HCEC 1CT (cell line): ENCODE data around the gene MLH3.

ENCODE experiments used
- DNase-seq: peaks from one replicate; pipeline ENCODE4 v3.0.0-alpha.2; 2017

The MLH3 gene

DNA sequence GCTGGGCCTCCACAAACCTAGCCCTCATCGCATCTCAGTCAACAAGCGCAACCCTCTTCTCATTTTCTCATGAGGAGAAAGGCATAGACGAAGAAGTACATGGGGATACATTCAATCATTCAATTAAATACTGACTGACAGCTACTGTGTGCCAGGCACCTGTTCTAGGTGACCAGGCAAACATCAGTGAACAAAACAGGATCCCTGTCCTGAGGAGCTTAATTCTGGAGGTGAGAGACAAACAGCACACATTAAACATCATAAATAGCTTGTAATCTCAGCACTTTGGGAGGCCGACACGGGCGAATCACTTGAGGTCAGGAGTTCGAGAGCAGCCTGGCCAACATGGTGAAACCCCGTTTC is 12.9 kb upstream of the MLH3 start:
- DNase-seq, result no peak

DNA sequence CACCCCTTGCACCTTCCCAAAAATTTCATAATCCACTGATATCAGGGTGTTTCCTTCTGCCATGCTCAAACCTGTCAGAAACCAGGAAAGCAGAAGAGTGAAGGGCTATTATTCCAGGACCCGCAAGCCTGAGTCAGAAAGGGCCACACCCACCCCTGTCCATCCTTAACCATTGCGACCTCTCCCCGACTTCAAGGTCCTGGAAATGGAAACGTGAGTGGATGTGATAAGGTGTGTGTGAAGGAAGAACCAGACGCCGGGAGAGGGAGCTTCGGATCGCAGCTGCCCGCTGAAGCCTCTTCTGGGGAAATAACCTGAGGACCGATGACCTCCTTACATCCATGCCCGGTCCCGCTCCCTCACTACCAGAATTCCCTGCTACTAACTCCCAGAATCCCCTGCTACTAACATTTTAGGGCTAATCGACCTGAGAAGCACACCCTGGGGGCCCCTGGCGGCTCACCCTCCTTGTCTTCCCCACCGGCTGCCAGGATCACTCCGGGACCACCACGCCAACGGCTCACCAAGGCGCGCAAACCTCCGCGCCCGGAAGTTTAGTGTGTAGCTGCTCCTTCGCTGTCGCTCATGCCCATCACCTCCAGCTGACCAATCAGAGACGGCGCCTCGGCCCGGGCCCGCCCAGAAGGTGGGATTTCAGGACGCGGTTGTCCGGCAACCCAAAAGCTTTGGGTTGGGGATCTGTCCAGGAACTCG is 12.4 kb upstream of the MLH3 start, which contains the start of gene ACYP1:
ACYP1 (minus strand) TSS at position 534 of the 714 bp plus-strand sequence; CDS start at position 63, 471 bp downstream.
- DNase-seq, result peak; percentile 83

DNA sequence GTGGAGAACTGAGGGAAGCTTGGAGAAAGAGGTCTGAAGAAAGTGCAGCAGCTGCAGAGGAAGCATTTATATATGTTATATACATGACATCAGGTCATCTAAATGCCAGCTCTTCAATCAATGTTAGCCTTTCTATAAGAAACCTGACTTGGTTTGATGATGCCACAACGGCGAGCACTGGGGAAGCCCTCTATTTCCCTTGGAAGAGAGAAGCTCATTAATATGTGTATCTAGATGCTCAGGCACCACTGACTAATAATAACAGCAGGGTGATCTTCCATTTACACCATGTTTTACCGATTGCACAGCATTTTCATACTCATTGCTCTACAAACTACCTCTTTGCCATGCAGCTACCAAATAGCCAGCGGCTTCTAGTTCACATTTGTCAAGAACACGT is 11.7 kb upstream of the MLH3 start:
- DNase-seq, result no peak

DNA sequence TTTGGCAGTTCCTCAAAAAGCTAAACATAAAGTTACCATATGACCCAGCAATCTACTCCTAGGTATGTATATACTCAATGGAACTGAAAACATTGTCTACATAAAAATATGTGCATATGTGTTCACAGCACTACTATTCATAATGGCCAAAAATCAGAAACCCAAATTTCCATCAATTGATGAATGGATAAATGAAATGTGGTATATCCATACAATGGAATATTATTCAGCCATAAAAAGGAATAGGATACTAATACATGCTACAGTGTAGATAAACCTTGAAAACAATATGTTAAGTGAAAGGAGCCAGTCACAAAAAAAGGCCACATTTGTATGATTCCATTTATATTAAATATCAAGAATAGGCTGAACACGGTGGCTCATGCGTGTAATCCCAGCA is 9.2 kb upstream of the MLH3 start:
- no peak for DNase-seq

DNA sequence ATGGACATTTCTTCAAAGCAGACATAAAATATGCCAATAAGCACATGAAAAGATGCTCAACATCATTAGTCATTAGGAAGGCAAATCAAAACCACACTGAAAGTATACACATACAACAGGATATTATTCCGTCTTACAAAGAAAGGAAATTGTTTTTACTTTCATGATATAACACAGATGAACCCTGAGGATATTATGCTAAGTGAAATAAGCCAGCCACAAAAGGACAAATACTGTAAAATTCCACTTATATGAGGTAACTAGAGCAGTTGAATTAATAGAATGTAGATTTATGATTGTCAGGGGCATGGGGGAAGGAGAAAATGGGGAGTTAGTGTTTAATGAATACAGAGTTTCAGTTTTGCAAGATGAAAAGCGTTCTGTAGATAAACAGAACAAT is 8.4 kb upstream of the MLH3 start:
- DNase-seq, result no peak

DNA sequence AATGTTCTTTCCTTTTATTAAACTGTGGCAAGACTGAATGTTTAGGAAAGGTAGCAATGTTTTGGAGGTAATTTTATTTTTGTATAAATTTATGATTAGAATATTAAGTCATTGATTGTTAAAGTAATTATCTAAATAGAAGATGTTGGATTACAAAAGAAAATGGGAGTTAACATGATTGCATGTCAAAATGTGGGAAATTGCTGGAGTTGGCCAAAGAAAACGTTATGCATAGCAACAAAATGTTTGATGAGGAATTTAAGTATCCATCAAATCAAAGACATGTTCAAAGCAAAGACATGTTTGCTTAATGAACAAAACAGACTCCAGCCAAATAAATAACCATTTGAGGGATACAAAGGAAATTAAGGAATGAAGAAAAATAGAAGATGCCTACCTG is 3.2 kb upstream of the MLH3 start:
- no peak for DNase-seq

DNA sequence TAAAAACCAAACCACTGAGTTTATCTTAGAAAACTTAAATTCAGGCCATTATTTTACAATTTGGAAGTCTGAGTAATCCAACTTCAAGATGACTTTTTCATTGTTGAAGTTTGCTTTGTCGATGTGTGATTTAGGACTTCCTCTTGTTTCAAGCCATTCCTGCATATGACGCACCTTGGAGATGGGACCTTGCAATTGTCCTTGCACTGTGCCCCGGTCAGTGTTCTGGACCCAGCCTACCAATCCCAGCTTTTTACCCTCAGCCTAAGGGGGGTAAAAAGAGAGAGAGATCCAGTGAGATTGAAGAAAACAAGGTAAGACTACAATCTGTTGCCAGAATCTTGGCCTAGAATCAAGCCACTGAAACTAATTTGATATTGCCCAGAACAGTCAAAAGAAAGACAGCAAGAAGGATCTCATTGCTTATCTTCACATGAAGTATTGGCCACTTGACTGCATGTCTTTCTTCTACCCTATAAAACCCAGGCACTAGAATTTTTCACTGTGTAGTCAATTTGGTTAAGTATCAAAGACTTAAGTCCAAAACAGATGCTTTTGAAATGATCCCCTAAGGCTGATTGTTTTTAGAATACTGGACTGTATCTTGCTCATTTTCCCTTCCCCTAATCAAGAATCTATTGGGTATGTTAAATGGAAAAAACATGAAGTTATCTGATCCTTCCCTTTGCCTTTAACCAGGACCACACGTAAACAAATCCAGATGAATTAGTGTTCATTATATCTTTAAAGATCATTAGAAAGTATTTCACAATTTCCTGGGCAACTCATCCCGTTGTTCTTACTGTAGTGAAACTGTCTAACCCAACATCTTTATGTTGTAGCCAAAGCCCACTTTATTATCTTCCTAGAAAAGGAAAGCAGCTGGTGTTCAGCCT is 2.4 kb upstream of the MLH3 start:
- DNase-seq, result no peak

DNA sequence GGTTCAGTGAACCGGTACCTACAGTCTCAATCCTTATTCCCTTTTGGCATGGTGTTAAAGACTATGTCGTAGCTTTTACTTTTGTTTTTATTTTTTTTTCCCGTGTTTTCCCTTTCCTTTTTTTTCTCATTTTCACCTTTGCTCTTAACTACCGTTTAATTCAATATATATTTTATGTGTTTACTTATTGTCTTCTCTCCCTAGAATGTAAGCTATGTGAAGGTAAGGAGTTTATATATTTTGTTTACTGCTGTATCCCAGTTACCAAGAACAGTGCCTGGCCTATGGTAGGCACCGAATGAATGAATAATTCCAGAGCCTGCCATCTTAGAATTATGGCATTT is 261 bp upstream of the MLH3 start:
- no peak for DNase-seq

DNA sequence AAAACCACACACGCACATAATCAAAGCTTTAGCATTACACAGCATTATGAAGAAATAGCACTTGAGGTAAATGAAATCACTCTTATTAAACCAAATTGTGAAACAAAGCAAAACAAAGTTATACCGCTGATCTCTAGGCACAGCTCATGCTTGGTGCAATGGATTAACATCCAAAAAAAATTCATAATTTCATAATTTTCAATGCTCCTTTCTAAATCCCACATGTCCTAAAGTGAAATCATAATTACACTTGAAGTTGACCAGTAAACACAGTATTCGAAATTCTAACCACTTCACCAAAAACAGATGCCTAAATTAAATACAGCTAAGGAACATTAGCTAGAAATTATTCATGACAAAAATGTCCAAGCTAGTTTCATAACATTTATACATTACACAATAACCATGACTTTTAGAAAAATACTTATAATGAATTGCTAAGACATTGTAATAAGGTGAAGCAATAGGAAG is 1.5 kb downstream of the MLH3 start:
- DNase-seq, result peak; percentile 50

DNA sequence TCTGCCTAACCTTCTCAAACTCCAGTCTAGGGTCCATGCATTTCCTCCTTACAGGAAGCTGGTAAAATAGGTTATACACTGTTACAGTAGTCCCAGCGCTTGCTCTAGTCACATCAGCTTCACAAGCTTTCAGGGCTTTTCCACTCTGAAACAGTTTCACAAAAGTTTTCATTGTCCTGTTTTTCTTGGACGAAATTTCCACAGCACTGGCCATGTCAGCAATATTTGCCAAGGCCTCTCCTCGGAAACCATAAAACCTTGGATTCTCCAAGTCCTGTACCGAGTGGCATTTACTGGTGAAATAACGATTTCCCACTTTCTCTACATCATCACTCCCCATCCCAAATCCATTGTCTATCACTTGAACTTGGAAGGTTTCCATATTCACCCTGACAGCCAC is 2.1 kb downstream of the MLH3 start:
- DNase-seq, result no peak

DNA sequence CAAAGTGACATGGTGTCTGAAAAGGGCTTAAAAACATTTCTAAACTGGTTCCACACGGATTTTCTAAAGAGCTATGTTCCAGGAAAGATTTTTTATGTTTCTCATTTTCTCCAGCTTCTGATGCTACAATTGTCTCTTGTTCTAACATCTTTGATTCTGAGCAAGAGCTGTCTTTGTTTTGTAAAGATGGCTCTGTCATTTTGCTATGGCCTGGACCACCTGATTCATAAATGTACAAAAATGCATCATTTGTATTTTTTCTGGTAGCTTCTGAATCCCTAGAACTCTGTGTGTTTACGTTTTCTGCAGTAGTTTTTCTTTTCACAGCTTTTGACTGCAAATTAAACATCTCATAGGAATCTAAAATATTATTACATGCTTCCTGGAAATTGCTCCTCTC is 3.2 kb downstream of the MLH3 start:
- no peak for DNase-seq

DNA sequence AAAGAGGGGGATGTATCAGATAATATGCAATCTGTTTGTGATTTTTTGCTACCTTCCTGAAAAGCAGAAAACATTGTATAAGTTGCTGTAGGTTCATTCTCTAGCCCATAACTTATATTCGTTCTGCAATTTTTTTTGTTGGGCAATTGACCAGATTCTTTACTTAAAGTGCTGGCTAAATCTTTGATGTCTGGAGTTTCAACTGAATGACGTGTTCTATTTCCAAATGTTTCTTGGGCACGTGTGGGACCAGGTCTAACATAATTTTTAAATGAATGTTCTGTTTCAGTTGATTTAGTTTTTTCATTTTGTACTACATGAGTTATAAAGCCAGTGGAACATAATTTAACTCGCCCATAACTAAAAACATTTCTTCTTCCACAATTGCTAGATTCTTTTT is 3.8 kb downstream of the MLH3 start:
- no peak for DNase-seq

DNA sequence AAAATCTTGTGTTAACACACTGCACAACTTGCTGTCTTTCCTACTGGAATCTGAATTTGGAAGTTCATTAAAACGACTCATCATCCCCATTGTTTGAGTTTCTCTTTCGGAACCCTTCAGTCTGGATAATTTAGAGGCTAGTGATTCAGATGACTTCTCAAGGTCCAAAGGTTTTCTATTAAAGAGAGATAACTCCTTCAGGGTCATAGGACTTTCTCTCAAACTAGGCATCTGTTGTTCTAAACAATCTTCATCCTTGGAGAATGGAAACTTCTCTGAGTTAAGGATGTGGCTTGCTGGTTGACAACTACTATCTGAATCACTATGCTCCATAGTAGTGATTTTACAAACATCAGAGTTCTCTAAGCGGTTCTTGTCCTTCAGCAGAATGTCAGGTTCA is 4.4 kb downstream of the MLH3 start:
- peak; percentile 29 for DNase-seq

DNA sequence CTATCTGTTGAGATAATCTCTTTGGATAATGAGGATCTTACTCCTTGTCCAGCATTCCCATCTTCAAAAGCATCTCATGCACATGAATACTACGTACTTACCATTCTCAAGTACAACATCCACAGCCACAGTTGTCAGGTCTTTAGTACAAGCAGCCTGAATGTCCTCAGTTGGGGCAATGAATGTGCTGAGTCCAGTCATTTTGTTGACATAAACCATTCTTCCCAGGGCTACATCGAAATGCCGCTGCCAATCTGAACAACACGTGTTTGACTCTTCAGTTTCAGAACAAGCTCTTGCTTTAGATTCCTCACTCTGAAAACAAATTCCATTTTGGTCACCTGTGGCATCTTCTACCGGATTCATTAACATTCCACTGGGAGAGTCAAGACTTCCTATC is 5.0 kb downstream of the MLH3 start:
- DNase-seq, result no peak

DNA sequence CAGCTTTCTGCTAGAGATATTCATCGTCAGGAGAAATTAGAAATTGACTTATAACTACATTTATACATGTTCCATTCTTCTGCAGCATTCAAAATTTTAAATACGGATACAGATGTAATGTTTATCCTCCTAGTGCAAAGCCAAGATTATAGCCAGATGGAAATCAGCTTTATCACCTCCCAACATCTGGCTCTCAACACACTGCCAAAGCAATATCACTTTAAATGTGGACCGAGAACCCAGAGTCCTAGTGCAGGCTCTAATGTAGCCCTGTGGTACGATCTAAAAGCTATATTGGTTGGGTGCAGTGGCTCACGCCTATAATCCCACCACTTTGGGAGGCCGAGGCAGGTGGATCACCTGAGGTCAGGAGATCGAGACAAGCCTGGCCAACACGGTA is 6.5 kb downstream of the MLH3 start:
- no peak for DNase-seq

DNA sequence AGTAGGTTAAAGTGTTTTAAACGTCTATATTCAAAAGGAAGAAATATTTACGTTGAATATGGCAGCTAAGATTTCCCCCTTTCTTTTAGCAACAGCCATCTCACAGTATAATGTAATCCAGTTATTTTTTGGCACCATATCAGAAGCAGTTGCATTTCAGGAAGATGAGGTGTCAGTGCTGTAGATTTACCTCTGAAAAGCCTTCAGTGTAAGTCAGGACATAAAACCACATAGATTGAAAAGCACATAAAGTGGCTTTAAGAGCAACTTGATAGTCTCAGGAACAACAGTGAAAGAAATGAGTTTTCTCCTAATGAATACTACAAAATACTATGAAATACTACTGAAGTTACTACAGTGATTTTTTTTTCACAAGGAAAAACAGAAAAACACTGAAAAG is 6.9 kb downstream of the MLH3 start:
- peak; percentile 71 for DNase-seq

DNA sequence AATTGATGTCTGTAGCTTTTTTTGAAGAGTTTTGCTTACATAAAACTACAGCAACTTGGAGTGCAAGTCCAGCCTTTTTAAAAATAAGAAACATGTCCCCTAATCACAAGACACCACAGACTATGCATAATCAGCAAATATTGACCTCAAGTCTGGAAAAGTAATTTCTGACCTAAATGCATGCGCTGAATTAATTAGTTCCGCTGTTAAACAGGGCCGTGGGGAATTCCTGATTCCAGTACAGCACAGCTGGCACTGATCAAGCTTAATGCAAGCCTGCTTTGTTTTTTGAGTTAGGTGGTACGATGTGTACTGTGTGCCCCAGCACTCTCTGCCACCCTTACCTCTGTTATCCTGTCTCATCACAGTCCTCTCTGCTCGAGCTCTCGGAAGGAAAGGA is 9.2 kb downstream of the MLH3 start:
- DNase-seq, result no peak

DNA sequence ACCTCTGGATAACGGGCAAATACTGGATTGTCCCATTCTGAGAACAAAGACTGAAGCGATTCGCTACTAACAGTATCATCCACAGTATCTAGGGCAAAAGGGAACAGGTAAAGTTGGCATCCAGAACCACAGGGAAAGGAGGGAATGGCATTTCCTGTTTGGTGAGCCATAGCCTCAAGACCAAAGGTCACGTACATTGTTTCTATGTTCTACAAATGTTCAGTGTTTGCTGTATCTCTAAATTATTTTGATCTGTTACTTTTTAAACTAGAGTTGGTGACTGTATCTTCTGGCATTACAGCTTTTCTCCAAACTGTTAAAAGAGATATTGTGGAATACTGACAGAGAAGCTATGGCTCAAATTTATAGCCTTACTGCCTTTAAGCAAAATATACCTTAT is 9.7 kb downstream of the MLH3 start:
- DNase-seq, result peak; percentile 27

DNA sequence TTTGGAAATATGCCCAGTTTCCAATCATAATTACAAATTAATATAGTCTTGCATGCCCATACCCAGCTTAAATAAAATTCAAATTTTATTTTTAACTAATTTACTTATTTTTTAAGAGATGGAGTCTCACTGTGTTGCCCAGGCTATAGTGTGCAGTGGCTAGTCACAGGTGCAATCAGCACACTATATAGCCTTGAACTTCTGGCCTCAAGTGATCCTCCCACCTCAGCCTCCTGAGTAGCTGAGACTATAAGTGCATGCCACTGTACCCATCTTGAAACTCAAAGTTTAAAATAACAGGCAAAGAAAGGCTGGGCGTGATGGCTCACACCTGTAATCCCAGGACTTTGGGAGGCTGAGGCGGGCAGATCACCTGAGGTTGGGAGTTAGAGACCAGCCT is 10.3 kb downstream of the MLH3 start:
- no peak for DNase-seq

DNA sequence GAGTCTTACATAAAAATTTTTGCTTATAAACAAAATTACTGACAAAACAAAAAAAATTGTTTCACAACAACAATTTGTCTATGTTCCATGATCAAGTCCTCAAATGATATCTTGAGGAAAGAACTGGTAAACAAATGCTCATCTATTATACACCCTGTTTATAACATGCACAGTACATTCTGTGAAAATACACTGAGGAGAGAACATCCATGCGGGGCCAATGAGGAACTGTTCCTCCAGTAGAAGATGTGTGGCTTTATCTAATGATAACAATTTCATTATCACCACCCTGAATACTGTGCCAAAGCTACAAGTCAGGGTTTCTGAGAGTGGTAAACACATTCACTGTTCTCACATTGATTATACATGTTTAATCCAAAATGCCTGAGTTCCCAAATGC is 10.8 kb downstream of the MLH3 start:
- DNase-seq, result no peak

DNA sequence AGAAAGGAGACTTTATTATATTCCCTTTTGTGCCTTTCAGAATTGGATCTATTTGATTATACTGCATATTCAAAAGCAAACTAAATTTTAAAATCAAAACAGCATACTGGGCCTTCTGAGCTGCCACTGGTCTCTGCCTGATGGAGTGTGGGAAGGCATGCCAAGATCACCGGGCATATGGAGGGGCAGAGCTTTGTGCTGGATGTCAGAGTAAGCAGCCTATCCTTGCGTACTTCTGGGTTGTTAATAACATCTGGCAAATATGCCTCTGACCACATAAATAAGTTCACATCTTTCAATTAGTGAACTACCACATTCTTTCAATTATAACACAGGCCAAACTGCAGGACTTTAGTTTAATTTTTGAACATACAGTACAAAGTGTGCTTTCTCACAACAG is 18.3 kb downstream of the MLH3 start:
- no peak for DNase-seq

DNA sequence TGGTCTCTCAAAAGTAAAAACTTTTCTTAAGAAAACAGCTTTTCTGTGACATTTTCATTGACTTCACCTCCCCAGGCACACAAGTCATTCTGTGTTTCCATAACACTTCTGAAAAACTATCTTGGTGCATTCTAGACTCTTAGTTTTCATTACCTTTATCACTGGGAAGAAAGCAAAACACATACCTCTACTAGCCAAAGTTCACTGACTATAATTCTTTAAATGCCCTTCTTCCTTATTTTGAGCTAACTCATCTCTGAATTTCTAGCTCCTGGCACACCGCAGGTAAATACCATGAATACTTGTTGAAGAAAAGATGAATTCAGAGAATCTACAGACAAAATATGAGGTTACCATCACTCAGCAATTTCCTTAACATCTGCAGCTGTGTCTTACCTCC is 21.1 kb downstream of the MLH3 start:
- no peak for DNase-seq

DNA sequence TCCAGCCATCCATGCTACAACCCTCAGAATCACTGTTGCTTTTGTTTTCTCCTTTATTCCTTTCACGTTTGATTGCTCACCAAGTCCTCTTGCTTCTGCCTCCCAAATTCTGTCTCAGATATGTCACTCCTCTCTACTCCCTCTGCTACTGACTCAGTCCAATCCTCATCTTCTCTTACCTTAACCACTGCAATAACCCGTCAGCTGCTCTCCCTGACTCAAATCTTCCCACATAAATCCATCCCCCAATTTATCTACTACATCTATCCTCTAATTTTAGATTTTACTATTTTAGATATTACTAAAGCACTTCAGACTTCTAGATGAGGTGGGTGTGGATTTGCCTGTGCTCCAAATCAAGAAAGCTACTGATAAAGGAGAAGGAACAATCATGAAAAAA is 25.4 kb downstream of the MLH3 start:
- no peak for DNase-seq

DNA sequence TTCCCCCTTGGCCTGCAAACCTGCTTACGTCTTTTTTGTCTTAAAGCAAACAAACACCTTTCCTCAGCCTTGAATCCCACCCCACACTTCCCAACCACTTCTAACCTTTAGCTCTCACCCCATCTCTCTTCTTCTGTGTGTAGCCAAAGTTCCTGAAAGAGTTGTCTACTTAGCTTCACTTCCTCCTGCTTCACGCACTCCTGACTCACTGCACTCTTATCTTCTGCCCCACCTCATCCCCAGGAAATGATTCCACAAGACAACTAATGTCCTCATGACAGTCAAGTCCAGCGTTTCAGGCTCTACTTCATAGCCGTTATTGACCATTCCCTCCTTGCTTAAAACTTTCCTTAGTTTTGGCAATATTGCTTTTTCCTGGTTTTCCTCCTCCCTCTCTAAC is 26.2 kb downstream of the MLH3 start:
- no peak for DNase-seq

DNA sequence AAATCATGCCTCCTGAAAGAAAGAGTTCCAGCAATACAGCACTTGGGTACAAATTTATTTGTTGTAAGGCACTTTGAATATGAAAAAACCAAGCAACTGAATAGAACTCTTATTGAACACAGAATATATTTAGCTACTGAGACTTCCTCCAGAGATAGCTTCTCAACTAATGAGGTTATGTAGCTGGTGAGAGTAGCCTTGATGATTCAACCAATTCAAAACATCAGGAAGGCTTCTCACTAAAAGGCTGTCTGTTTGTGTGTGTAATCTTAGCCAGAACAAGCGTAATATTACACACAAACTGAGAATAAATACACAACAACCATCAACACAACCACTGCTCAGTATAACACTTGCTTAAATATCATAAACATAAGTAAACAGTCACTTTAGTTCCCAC is 28.2 kb downstream of the MLH3 start:
- no peak for DNase-seq
